NT2/D1 (cell line): Measurements from ENCODE around the gene CYB5A.

Source experiments
- YY1 ChIP-seq: IDR thresholded peaks from 2 replicates; pipeline ENCODE4 v1.6.1; 2011; ENCODE audit not compliant: insufficient read length, insufficient read depth
- ZNF274 ChIP-seq: IDR thresholded peaks from 2 replicates; pipeline ENCODE4 v1.6.1; 2011; ENCODE audit warnings: mild to moderate bottlenecking, low read depth, low read length

GRCh38 chr18:74303936-74304335 lies 12.2 kb upstream of the CYB5A start:
- TF ChIP-seq YY1: no peak
- no peak for TF ChIP-seq ZNF274
